ENCODE measurements around the gene PURB.

DNA sequence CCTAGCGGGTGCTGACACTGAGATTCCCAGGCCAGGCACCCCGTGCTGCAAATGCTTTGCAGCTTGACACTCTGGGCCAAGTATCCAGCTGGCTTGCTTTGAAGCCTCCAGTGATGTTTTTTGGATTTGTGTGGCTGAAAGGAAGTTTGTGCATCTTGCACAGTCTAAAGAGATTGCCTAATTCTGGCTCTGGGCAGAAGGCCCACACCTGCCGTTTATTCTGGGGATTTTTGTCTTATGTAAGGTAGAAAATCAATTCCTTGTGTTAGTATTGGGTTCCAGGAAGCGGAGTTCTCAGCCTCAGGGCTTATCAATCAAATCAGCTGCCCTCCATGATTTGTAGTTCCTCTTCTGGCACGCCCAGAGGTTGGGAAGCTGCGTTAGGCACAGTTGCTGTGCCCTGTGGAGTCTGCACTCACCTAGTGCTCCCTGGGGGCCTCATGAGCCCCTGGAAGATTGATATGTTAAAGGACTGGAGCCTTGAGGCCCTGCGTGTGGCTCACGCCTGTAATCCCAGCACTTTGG, 8.4 kb upstream of the PURB start:
- TF ChIP-seq CTCF (IDR thresholded peaks at IDR 0.05): no peak
- TF ChIP-seq POLR2A (IDR thresholded peaks at IDR 0.05): no peak
